Vagina (tissue), 2 donors: ENCODE data around the gene NPIPB8.

Experiments
- POLR2A ChIP-seq, 2 donors: fragments of 450-650 bp; IDR thresholded peaks; one replicate each; pipeline ENCODE4 v1.6.1; 2017; ENCODE audit warnings: antibody characterized with exemption in 2 of 2, mild to moderate bottlenecking in 2 of 2, moderate library complexity in 2 of 2
- POLR2AphosphoS5 ChIP-seq, 2 donors: sonication (generic); formaldehyde crosslinking; IDR thresholded peaks; one replicate each; pipeline ENCODE4 v1.9.0; 2017; ENCODE audit warnings: antibody characterized with exemption in 2 of 2, mild to moderate bottlenecking in 2 of 2, low read depth in 1 of 2; ENCODE audit not compliant: insufficient read depth in 1 of 2

DNA sequence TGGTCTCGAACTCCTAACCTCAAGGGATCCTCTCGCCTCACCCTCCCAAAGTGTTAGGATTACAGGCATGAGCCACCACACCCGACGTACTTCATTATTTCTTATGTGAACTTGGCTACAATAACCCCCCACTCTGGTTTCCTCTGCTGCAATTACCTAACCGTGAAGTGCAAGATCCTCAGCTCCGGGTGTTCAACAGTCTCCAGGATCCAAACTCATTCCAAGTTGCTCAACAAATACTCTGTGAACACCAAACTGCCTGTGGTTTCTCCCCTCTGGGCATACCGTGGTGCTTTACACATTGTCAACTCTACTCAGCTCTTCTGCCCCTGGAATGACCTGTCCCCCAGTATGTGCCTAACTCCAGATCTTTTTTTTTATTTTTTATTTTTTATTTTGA, 21.2 kb upstream of the NPIPB8 start:
- TF ChIP-seq POLR2AphosphoS5 (IDR thresholded peaks at IDR 0.05; ENCODE audit: insufficient read depth in 1 of 2, low read depth in 1 of 2) (no peak), POLR2A (IDR thresholded peaks at IDR 0.05) (no peak)
